Measurements from ENCODE around the gene MRPS7.

- TF ChIP-seq CTCF (conservative IDR thresholded peaks at IDR 0.05) (no peak), EZH2 (IDR thresholded peaks at IDR 0.05; ENCODE audit: low read depth) (no peak)
Observed at GRCh38 chr17:75249564-75249963, 12.1 kb upstream of the MRPS7 start.
